GM12872 (cell line): ENCODE data around the gene EML4.

ENCODE experiments used
- CTCF ChIP-seq: IDR thresholded peaks from 3 replicates; pipeline ENCODE4 v1.5.1; 2011; ENCODE audit warnings: low read depth, mild to moderate bottlenecking, low read length, moderate library complexity; ENCODE audit not compliant: insufficient read depth

The EML4 gene

DNA sequence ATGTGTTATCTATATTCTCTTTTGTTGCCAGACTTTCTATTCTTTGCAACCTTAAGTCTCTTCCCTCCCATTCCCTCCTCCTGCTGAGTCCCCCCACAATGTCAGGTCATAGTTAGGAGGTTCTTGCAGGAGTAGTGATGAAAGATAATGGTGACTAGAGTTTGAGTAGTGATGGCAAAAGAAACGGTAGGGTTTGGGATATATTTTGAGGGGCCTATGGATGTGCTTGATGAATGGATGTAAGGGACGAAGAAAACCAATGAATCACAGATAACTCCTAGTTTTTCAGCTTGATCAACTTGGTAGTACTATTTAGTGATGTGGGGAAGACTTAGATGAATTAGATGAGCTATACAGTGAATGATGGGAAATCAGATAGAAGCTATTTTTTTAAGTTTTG lies 21.0 kb downstream of the EML4 start:
- no peak for TF ChIP-seq CTCF

DNA sequence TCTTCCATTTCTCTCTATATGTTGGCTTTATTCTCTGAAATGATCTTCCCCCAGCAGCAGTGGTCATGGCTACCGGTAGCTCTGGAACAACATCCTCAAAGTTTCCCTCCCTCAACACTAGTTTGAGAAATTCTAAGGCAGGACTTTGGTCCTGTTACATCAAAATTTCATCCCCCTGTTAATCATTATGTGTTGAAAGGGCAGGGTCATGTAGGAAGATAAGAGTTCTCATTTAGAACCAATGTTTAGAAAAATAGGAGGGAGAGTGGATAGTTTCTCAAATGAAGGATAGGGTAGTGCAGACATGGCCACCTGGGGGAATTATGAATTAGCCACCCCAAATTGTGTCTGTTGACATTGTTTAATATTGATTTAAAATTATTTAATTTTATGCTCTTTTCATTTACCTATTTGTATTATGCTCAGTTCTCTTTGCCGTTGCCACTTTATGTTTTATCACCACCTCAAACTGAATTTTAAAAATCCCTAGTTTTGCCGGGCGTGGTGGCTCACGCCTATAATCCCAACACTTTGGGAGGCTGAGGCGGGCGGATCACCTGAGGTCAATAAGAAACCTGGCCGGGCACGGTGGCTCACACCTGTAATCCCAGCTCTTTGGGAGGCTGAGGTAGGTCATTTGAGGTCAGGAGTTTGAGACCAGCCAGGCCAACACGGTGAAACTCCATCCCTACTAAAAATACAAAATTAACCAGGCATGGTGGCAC lies 22.3 kb downstream of the EML4 start:
- TF ChIP-seq CTCF, result no peak

GRCh38 chr2:42192010-42192373 lies 22.8 kb downstream of the EML4 start:
- no peak for TF ChIP-seq CTCF

GRCh38 chr2:42192652-42193566 lies 23.8 kb downstream of the EML4 start:
- no peak for TF ChIP-seq CTCF

- no peak for TF ChIP-seq CTCF
Observed at GRCh38 chr2:42193722-42194187, 24.6 kb downstream of the EML4 start.

GRCh38 chr2:42194428-42194827 lies 25.3 kb downstream of the EML4 start:
- TF ChIP-seq CTCF, result no peak

GRCh38 chr2:42195559-42195958 lies 26.4 kb downstream of the EML4 start:
- no peak for TF ChIP-seq CTCF
